Neuron (in vitro differentiated cells): ENCODE results near the gene FANCG.

ENCODE experiments used
- H2AFZ ChIP-seq: one replicate; pipeline ENCODE4 v1.6.1; 2013; ENCODE audit warnings: low read depth, mild to moderate bottlenecking, inconsistent platforms, low read length, moderate library complexity
- H3K27me3 ChIP-seq: one replicate; pipeline ENCODE4 v1.6.1; 2013; ENCODE audit warnings: low read length; ENCODE audit not compliant: insufficient read depth
- H3K36me3 ChIP-seq: one replicate; pipeline ENCODE4 v1.6.1; 2013; ENCODE audit warnings: low read length; ENCODE audit not compliant: insufficient read depth
- H3K4me1 ChIP-seq: one replicate; pipeline ENCODE4 v1.6.1; 2013; ENCODE audit warnings: low read length; ENCODE audit not compliant: insufficient read depth
- H3K4me3 ChIP-seq: 2 replicates; pipeline ENCODE4 v1.5.1; 2013; ENCODE audit warnings: mild to moderate bottlenecking, low read length, moderate library complexity
- H3K9me3 ChIP-seq: one replicate; pipeline ENCODE4 v1.6.1; 2013; ENCODE audit warnings: low read length

Gene FANCG

GRCh38 chr9:35067056-35067455 is 12.7 kb downstream of the FANCG start:
- Histone ChIP-seq H3K4me3 (no peak overlapping the region), H3K27me3 (no peaks in the 10 kb centered on the region), H3K36me3 (peaks cover 68% of the 10 kb centered on the region), H2AFZ (no peak overlapping the region), H3K4me1 (peaks cover 13% of the 10 kb centered on the region), H3K9me3 (no peaks in the 10 kb centered on the region)

GRCh38 chr9:35060548-35061207 is 19.1 kb downstream of the FANCG start:
- Histone ChIP-seq H3K4me1 (no peaks in the 10 kb centered on the region), H2AFZ (no peak overlapping the region), H3K36me3 (peaks cover 98% of the 10 kb centered on the region), H3K27me3 (no peaks in the 10 kb centered on the region), H3K9me3 (peaks cover 2% of the 10 kb centered on the region), H3K4me3 (no peak overlapping the region)

GRCh38 chr9:35059438-35059837 is 20.3 kb downstream of the FANCG start:
- Histone ChIP-seq H2AFZ (no peak overlapping the region), H3K36me3 (peaks cover 98% of the 10 kb centered on the region)

GRCh38 chr9:35057271-35057620 is 22.5 kb downstream of the FANCG start:
- Histone ChIP-seq H3K4me3 (no peak overlapping the region), H3K4me1 (no peaks in the 10 kb centered on the region), H3K9me3 (peaks cover 4% of the 10 kb centered on the region), H2AFZ (no peak overlapping the region), H3K27me3 (no peaks in the 10 kb centered on the region), H3K36me3 (peaks cover 90% of the 10 kb centered on the region)

More at GRCh38 chr9:35059438-35059837, 20.3 kb downstream of the FANCG start:
- Histone ChIP-seq H3K9me3 (peaks cover 2% of the 10 kb centered on the region), H3K4me3 (no peak overlapping the region), H3K27me3 (no peaks in the 10 kb centered on the region), H3K4me1 (no peaks in the 10 kb centered on the region)

GRCh38 chr9:35056571-35057270 is 23.0 kb downstream of the FANCG start:
- peaks cover 4% of the 10 kb centered on the region for H3K9me3 ChIP-seq
- no peak overlapping the region for H3K4me3 ChIP-seq
- peaks cover 90% of the 10 kb centered on the region for H3K36me3 ChIP-seq
- no peaks in the 10 kb centered on the region for H3K27me3 ChIP-seq
- H3K4me1 ChIP-seq = no peaks in the 10 kb centered on the region
- no peak overlapping the region for H2AFZ ChIP-seq

- Histone ChIP-seq H3K4me1 (no peaks in the 10 kb centered on the region), H3K36me3 (peaks cover 88% of the 10 kb centered on the region), H2AFZ (no peak overlapping the region), H3K9me3 (peaks cover 2% of the 10 kb centered on the region), H3K4me3 (no peak overlapping the region), H3K27me3 (no peaks in the 10 kb centered on the region)
Measured at GRCh38 chr9:35054871-35055644, 24.7 kb downstream of the FANCG start.

GRCh38 chr9:35054185-35054835 is 25.4 kb downstream of the FANCG start:
- no peak overlapping the region for H3K4me3 ChIP-seq
- no peak overlapping the region for H2AFZ ChIP-seq
- H3K27me3 ChIP-seq = no peaks in the 10 kb centered on the region
- peaks cover 2% of the 10 kb centered on the region for H3K9me3 ChIP-seq
- peaks cover 84% of the 10 kb centered on the region for H3K36me3 ChIP-seq
- H3K4me1 ChIP-seq = no peaks in the 10 kb centered on the region

- peaks cover 58% of the 10 kb centered on the region for H3K36me3 ChIP-seq
- no peak overlapping the region for H2AFZ ChIP-seq
- H3K4me1 ChIP-seq = no peaks in the 10 kb centered on the region
- H3K27me3 ChIP-seq = no peaks in the 10 kb centered on the region
- H3K9me3 ChIP-seq = peaks cover 2% of the 10 kb centered on the region
- H3K4me3 ChIP-seq = no peak overlapping the region
Measured at GRCh38 chr9:35051069-35051967, 28.4 kb downstream of the FANCG start.

- H3K36me3 ChIP-seq = peaks cover 51% of the 10 kb centered on the region
- H3K27me3 ChIP-seq = no peaks in the 10 kb centered on the region
- H2AFZ ChIP-seq = no peak overlapping the region
- H3K9me3 ChIP-seq = no peaks in the 10 kb centered on the region
- H3K4me1 ChIP-seq = no peaks in the 10 kb centered on the region
- no peak overlapping the region for H3K4me3 ChIP-seq
Measured at GRCh38 chr9:35048511-35048910, 31.2 kb downstream of the FANCG start.

- Histone ChIP-seq H3K9me3 (no peaks in the 10 kb centered on the region), H2AFZ (no peak overlapping the region), H3K4me1 (no peaks in the 10 kb centered on the region), H3K27me3 (no peaks in the 10 kb centered on the region), H3K4me3 (no peak overlapping the region), H3K36me3 (peaks cover 36% of the 10 kb centered on the region)
Measured at GRCh38 chr9:35044071-35044470, 35.7 kb downstream of the FANCG start.

- Histone ChIP-seq H3K27me3 (no peaks in the 10 kb centered on the region), H2AFZ (no peak overlapping the region), H3K9me3 (no peaks in the 10 kb centered on the region), H3K4me3 (no peak overlapping the region), H3K36me3 (peaks cover 38% of the 10 kb centered on the region), H3K4me1 (no peaks in the 10 kb centered on the region)
Measured at GRCh38 chr9:35042891-35043545, 36.7 kb downstream of the FANCG start.

- Histone ChIP-seq H3K4me1 (no peaks in the 10 kb centered on the region), H2AFZ (no peak overlapping the region), H3K4me3 (no peak overlapping the region), H3K9me3 (no peaks in the 10 kb centered on the region), H3K36me3 (peaks cover 36% of the 10 kb centered on the region), H3K27me3 (no peaks in the 10 kb centered on the region)
Measured at GRCh38 chr9:35042081-35042604, 37.6 kb downstream of the FANCG start.
